T-helper 1 cell treated with Interleukin-12 subunit alpha and Interleukin-12 subunit beta and Interleukin-4 antibody, amounts not matched to agents 30 μg/mL and 1 μg/mL, for 36 hours (primary cell): ENCODE measurements around the gene LKAAEAR1.
A peak's percentile ranks its signal among the peaks of the same experiment; 100 is the strongest.

Experiments
- H3K27ac Mint-ChIP-seq: one replicate; pipeline ENCODE4 v1.8.0; 2021; ENCODE audit warnings: mild to moderate bottlenecking, mixed read lengths
- H3K27me3 Mint-ChIP-seq: one replicate; pipeline ENCODE4 v1.8.0; 2021; ENCODE audit warnings: low read depth, mixed read lengths
- H3K36me3 Mint-ChIP-seq: one replicate; pipeline ENCODE4 v1.8.0; 2021; ENCODE audit warnings: low read depth, mixed read lengths
- H3K4me1 Mint-ChIP-seq: one replicate; pipeline ENCODE4 v1.8.0; 2021; ENCODE audit warnings: low read depth, mixed read lengths
- H3K4me3 Mint-ChIP-seq: one replicate; pipeline ENCODE4 v1.8.0; 2021; ENCODE audit warnings: mild to moderate bottlenecking, moderate library complexity, mixed read lengths
- H3K9me3 Mint-ChIP-seq: one replicate; pipeline ENCODE4 v1.8.0; 2021; ENCODE audit warnings: mixed read lengths

Gene LKAAEAR1

GRCh38 chr20:64051561-64052325 lies 32.5 kb downstream of the LKAAEAR1 start:
- Mint-ChIP-seq H3K27ac (no peak overlapping the region), H3K36me3 (no peaks in the 10 kb centered on the region), H3K4me1 (peaks cover 7% of the 10 kb centered on the region), H3K4me3 (no peak overlapping the region), H3K9me3 (no peaks in the 10 kb centered on the region), H3K27me3 (peaks cover 32% of the 10 kb centered on the region)

- Mint-ChIP-seq H3K27ac (no peak overlapping the region), H3K4me1 (peaks cover 8% of the 10 kb centered on the region), H3K27me3 (peaks cover 39% of the 10 kb centered on the region), H3K9me3 (no peaks in the 10 kb centered on the region), H3K36me3 (no peaks in the 10 kb centered on the region), H3K4me3 (no peak overlapping the region)
Observed at GRCh38 chr20:64051033-64051452, 33.2 kb downstream of the LKAAEAR1 start.

GRCh38 chr20:64050261-64051032 lies 33.8 kb downstream of the LKAAEAR1 start:
- Mint-ChIP-seq H3K9me3 (no peaks in the 10 kb centered on the region), H3K27ac (no peak overlapping the region), H3K4me1 (peaks cover 11% of the 10 kb centered on the region), H3K27me3 (peaks cover 43% of the 10 kb centered on the region), H3K36me3 (no peaks in the 10 kb centered on the region), H3K4me3 (peak overlapping the region; percentile 25)

DNA sequence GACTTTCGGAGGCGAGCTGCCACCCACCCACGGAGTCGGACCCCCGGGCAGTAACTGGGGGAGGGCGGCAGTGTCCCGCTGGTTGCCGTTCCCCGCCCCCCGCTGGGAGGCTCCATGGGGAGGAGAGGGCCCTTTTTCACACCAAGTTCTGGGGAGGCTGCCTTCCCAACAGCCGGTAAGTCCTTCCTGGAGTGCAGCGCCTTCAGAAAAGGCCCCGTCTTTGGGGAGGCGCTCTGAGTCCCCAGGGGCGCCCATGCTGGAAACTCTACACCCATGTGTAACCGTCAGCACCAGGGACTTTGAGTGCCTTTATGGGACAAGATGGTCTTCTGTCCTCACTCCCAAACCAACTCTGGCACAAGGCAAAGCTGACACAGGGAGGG lies 34.3 kb downstream of the LKAAEAR1 start:
- Mint-ChIP-seq H3K27ac (no peak overlapping the region), H3K36me3 (no peaks in the 10 kb centered on the region), H3K4me1 (peaks cover 7% of the 10 kb centered on the region), H3K9me3 (no peaks in the 10 kb centered on the region), H3K4me3 (no peak overlapping the region), H3K27me3 (peaks cover 43% of the 10 kb centered on the region)

- Mint-ChIP-seq H3K4me1 (peaks cover 10% of the 10 kb centered on the region), H3K9me3 (no peaks in the 10 kb centered on the region), H3K27me3 (peaks cover 43% of the 10 kb centered on the region), H3K4me3 (peak within 1 kb of the TSS; percentile 71), H3K27ac (no peak within 1 kb of the TSS), H3K36me3 (no peaks in the 10 kb centered on the region)
Observed at GRCh38 chr20:64049060-64049877, 34.9 kb downstream of the LKAAEAR1 start, which contains the start of gene SOX18. Gene SOX18 (minus strand): TSS chr20:64049639. CDS start chr20:64049516, 123 bp downstream.

- Mint-ChIP-seq H3K9me3 (no peaks in the 10 kb centered on the region), H3K4me1 (peaks cover 15% of the 10 kb centered on the region), H3K27me3 (peaks cover 43% of the 10 kb centered on the region), H3K27ac (no peak overlapping the region), H3K4me3 (no peak overlapping the region), H3K36me3 (no peaks in the 10 kb centered on the region)
Observed at GRCh38 chr20:64048402-64049044, 35.7 kb downstream of the LKAAEAR1 start.

- Mint-ChIP-seq H3K27ac (no peak overlapping the region), H3K27me3 (peaks cover 43% of the 10 kb centered on the region), H3K9me3 (no peaks in the 10 kb centered on the region), H3K36me3 (no peaks in the 10 kb centered on the region), H3K4me3 (no peak overlapping the region), H3K4me1 (peaks cover 16% of the 10 kb centered on the region)
Observed at GRCh38 chr20:64047968-64048401, 36.2 kb downstream of the LKAAEAR1 start.

DNA sequence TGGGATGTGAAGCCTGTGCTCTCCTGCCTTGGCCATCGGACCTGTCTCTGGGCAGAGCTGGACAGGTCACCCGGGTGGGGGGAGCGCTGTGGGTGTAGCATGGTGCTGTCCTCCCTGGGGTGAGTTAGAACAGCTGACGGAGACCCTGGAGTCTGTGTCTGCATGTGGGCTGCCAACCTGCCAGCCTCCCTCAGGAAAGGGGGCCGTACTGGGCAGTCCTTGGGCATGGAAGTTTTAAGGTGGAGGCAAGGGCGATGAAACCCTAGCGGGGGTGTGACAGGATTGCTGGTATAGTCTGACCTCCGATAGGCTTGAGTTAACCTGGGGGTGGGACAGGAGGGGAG lies 37.2 kb downstream of the LKAAEAR1 start:
- no peaks in the 10 kb centered on the region for H3K9me3 Mint-ChIP-seq
- no peak overlapping the region for H3K27ac Mint-ChIP-seq
- H3K4me3 Mint-ChIP-seq = no peak overlapping the region
- peaks cover 17% of the 10 kb centered on the region for H3K4me1 Mint-ChIP-seq
- peaks cover 43% of the 10 kb centered on the region for H3K27me3 Mint-ChIP-seq
- H3K36me3 Mint-ChIP-seq = no peaks in the 10 kb centered on the region

DNA sequence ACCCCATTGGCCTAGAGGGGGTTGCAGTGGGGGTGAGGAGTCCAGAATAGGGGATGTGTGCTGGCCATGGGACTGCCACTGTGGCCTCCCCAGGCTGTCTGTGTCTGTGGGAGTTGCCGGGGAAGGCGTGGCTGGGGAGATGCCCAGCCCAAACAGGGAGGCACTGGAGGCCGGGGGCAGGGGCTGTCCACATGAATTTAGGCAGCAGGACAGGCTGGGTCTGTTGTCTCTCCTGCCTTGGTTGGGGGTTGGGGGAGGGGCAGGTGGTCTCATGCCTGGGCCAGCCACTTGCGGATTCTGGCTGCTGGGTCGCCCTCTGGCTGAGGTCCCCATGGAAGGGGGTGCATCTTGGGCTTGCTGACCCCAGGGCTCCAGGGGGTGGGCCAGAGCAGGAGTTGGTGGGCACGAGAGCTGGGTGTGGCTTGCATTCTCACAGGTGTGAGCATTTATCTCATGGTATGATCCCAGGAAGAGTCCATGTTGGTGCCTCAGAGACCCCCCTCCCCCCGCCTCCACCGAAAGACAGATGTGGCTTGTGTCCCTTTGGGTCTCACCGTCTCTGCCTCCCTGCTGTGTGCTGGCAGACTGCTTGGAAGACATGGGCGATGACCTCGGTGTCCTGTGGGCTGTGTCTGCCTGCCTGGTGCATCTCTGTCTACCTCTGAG lies 38.7 kb downstream of the LKAAEAR1 start:
- no peak overlapping the region for H3K4me3 Mint-ChIP-seq
- peaks cover 31% of the 10 kb centered on the region for H3K27me3 Mint-ChIP-seq
- no peak overlapping the region for H3K27ac Mint-ChIP-seq
- H3K9me3 Mint-ChIP-seq = no peaks in the 10 kb centered on the region
- H3K4me1 Mint-ChIP-seq = peaks cover 23% of the 10 kb centered on the region
- no peaks in the 10 kb centered on the region for H3K36me3 Mint-ChIP-seq

DNA sequence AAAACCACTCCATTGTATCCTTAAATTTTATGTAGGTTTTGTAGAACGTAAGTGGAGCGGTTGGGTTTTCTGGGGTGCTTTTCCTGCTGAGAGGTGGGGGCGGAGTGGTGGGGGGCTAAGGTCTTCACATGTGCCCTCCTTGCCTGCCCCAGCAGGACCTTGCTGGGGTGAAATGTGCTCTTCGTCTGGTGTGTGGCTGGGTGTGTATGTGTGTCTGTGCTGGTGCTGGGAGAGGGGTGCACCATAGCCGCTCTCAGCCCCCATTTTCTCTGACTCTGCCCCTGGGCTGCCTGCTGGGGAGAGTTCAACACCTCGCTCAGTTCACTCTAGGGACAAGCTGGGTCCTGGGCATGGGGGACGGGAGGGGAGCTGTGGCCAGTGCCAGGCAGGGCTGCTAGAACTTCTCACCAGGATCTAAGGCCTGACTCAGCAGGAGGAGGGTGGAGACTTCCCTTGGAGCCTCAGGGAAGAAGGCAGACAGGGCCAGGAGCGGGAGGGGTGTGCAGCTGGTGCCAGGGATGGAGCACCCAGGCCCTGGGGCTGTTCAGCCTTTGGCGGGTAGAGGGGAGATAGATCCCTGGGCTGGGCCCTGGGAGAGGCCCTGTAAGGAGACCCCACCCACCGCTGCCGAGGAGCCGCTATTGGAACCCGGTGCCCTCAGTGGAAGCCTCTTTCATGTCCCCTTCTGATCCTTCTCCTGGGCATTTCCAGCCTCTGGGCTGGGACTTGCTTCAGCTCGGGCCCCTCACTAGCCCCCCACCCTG lies 39.5 kb downstream of the LKAAEAR1 start:
- peaks cover 28% of the 10 kb centered on the region for H3K4me1 Mint-ChIP-seq

GRCh38 chr20:64043768-64044167 lies 40.4 kb downstream of the LKAAEAR1 start:
- H3K4me1 Mint-ChIP-seq = peaks cover 31% of the 10 kb centered on the region
- H3K4me3 Mint-ChIP-seq = no peak overlapping the region
- peaks cover 23% of the 10 kb centered on the region for H3K27me3 Mint-ChIP-seq
- peak overlapping the region; percentile 63 for H3K27ac Mint-ChIP-seq
- H3K36me3 Mint-ChIP-seq = no peaks in the 10 kb centered on the region
- no peaks in the 10 kb centered on the region for H3K9me3 Mint-ChIP-seq

More for the DNA sequence above, 39.5 kb downstream of the LKAAEAR1 start:
- Mint-ChIP-seq H3K4me3 (no peak overlapping the region), H3K9me3 (no peaks in the 10 kb centered on the region), H3K27me3 (peaks cover 27% of the 10 kb centered on the region), H3K27ac (peak overlapping the region; percentile 20), H3K36me3 (no peaks in the 10 kb centered on the region)

- peaks cover 35% of the 10 kb centered on the region for H3K4me1 Mint-ChIP-seq
- no peaks in the 10 kb centered on the region for H3K36me3 Mint-ChIP-seq
- H3K27me3 Mint-ChIP-seq = peaks cover 16% of the 10 kb centered on the region
- peak overlapping the region; percentile 79 for H3K4me3 Mint-ChIP-seq
- H3K9me3 Mint-ChIP-seq = no peaks in the 10 kb centered on the region
- peak overlapping the region; percentile 81 for H3K27ac Mint-ChIP-seq
Observed at GRCh38 chr20:64042054-64042781, 42.0 kb downstream of the LKAAEAR1 start.

DNA sequence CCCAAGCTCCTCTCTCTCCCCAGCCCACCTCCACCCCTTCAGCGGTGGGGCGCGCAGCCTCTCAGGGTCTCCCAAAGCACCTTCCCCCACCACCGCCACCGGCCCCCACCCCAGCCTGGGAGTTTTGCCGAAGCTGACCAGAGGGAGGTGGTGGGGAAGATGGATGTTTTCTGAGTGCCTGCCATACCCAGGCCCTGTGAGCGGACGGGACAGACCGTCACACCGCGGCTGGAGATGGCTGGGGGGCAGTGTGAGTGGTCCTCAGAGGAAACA lies 42.5 kb downstream of the LKAAEAR1 start:
- Mint-ChIP-seq H3K9me3 (no peaks in the 10 kb centered on the region), H3K27ac (peak overlapping the region; percentile 55), H3K4me3 (no peak overlapping the region), H3K27me3 (peaks cover 11% of the 10 kb centered on the region), H3K36me3 (no peaks in the 10 kb centered on the region), H3K4me1 (peaks cover 40% of the 10 kb centered on the region)
